ENCODE results near the gene FBLN1. TPM values are rescaled to one million over a fixed set of nuclear protein-coding genes. Genes with fewer than 3 reads are reported as not detected.

Gene FBLN1
- polyA plus RNA-seq, 1 donor from 2014 or later, result 3.4 TPM

DNA sequence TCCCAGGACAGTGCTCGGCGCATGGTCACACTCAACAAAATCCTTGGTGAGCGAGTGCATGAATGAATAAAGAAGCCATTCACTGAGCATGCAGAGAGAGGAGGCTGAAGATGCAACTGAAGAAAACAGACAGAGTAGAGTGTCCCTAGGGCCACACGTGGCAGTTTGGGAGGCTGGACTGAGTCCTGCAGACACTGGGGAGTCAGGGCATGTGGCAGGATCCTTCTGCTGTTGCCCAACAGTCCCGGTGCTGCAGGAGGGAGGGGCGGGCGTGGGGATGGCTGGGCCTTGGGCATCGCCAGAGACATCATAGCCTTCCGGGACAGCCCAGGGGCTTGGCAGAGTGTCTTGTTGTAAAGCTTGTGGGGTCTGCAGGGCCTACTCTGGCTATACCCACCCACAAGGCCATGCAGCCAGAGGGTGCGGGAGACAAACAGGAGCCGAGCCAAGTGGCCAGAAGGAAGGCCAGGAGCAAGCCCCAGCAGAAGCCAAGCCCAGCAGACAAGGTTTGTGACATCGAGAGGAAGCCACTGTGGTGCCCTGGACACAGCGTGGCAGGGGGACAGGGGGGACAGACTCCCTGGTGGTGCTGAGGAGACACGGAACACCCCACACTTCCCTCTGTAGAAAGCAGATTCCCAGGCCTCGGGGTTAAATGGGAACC lies 26.7 kb upstream of the FBLN1 start:
- H3K27ac ChIP-seq (ENCODE audit: low read length), result no peak overlapping the region

DNA sequence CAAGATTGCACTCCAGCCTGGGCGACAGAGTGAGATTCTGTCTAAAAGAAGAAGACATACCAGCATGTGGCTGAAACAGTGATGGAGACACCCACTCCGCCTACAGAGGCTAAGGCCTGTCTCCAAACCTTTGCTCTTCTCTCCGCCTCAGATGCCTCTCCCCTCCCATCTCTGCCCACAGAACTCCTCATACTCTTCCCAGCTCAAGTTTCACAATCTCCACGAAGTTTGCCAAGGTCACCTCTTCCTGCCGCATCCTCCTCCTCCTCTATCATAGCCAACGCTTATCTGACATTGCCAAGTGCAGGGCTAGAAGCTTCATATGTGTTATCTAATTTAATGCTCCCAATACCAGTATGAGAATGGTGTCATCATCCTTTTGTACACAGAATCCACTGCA lies 25.9 kb upstream of the FBLN1 start:
- Histone ChIP-seq H3K9ac (ENCODE audit: low read length) (no peak overlapping the region), H3K27ac (ENCODE audit: low read length) (no peak overlapping the region), H3K36me3 (ENCODE audit: insufficient read depth, low read length) (no peaks in the 10 kb centered on the region), H3K4me3 (ENCODE audit: low read length) (no peak overlapping the region), H3K79me2 (replicated peaks; ENCODE audit: insufficient read depth, low read length) (no peaks in the 10 kb centered on the region), H3F3A (ENCODE audit: insufficient read depth, low read length, poor library complexity, severe bottlenecking) (no peaks in the 10 kb centered on the region), H2AFZ (ENCODE audit: low read depth, low read length) (no peak overlapping the region), H4K20me1 (ENCODE audit: insufficient read depth) (no peaks in the 10 kb centered on the region), H3K27me3 (ENCODE audit: insufficient read depth, low read depth, low read length) (no peaks in the 10 kb centered on the region), H3K4me2 (ENCODE audit: low read length) (no peak overlapping the region), H3K9me2 (ENCODE audit: insufficient read depth, low read length) (no peaks in the 10 kb centered on the region), H3K9me3 (ENCODE audit: low read length) (no peaks in the 10 kb centered on the region)
- TF ChIP-seq EZH2 (IDR thresholded peaks at IDR 0.05; ENCODE audit: borderline replicate concordance, insufficient read depth, low read length, poor library complexity, severe bottlenecking) (no peak), POLR2AphosphoS5 (IDR thresholded peaks at IDR 0.05) (no peak), RAD21 (conservative IDR thresholded peaks at IDR 0.05) (no peak), SMC3 (conservative IDR thresholded peaks at IDR 0.05; ENCODE audit: poor library complexity) (no peak), MXI1 (conservative IDR thresholded peaks at IDR 0.05; ENCODE audit: poor library complexity, severe bottlenecking) (no peak)
- TF ChIP-seq, protein P1, sequence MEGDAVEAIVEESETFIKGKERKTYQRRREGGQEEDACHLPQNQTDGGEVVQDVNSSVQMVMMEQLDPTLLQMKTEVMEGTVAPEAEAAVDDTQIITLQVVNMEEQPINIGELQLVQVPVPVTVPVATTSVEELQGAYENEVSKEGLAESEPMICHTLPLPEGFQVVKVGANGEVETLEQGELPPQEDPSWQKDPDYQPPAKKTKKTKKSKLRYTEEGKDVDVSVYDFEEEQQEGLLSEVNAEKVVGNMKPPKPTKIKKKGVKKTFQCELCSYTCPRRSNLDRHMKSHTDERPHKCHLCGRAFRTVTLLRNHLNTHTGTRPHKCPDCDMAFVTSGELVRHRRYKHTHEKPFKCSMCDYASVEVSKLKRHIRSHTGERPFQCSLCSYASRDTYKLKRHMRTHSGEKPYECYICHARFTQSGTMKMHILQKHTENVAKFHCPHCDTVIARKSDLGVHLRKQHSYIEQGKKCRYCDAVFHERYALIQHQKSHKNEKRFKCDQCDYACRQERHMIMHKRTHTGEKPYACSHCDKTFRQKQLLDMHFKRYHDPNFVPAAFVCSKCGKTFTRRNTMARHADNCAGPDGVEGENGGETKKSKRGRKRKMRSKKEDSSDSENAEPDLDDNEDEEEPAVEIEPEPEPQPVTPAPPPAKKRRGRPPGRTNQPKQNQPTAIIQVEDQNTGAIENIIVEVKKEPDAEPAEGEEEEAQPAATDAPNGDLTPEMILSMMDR (IDR thresholded peaks at IDR 0.05; ENCODE audit: poor library complexity, severe bottlenecking), result no peak
- TF ChIP-seq, protein P2, sequence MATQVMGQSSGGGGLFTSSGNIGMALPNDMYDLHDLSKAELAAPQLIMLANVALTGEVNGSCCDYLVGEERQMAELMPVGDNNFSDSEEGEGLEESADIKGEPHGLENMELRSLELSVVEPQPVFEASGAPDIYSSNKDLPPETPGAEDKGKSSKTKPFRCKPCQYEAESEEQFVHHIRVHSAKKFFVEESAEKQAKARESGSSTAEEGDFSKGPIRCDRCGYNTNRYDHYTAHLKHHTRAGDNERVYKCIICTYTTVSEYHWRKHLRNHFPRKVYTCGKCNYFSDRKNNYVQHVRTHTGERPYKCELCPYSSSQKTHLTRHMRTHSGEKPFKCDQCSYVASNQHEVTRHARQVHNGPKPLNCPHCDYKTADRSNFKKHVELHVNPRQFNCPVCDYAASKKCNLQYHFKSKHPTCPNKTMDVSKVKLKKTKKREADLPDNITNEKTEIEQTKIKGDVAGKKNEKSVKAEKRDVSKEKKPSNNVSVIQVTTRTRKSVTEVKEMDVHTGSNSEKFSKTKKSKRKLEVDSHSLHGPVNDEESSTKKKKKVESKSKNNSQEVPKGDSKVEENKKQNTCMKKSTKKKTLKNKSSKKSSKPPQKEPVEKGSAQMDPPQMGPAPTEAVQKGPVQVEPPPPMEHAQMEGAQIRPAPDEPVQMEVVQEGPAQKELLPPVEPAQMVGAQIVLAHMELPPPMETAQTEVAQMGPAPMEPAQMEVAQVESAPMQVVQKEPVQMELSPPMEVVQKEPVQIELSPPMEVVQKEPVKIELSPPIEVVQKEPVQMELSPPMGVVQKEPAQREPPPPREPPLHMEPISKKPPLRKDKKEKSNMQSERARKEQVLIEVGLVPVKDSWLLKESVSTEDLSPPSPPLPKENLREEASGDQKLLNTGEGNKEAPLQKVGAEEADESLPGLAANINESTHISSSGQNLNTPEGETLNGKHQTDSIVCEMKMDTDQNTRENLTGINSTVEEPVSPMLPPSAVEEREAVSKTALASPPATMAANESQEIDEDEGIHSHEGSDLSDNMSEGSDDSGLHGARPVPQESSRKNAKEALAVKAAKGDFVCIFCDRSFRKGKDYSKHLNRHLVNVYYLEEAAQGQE (IDR thresholded peaks at IDR 0.05; ENCODE audit: borderline replicate concordance), result no peak

More for the DNA sequence above, 26.7 kb upstream of the FBLN1 start:
- no peak overlapping the region for H3K4me3 ChIP-seq (ENCODE audit: low read length)
- H4K20me1 ChIP-seq (ENCODE audit: insufficient read depth), result no peaks in the 10 kb centered on the region
- no peaks in the 10 kb centered on the region for H3K79me2 ChIP-seq (replicated peaks; ENCODE audit: insufficient read depth, low read length)
- TF ChIP-seq EZH2 (IDR thresholded peaks at IDR 0.05; ENCODE audit: borderline replicate concordance, insufficient read depth, low read length, poor library complexity, severe bottlenecking) (no peak), MXI1 (conservative IDR thresholded peaks at IDR 0.05; ENCODE audit: poor library complexity, severe bottlenecking) (no peak), EP300 (conservative IDR thresholded peaks at IDR 0.05; ENCODE audit: poor library complexity, severe bottlenecking) (no peak), TAF1 (IDR thresholded peaks at IDR 0.05; ENCODE audit: low read depth) (no peak), RAD21 (conservative IDR thresholded peaks at IDR 0.05) (no peak)
- TF ChIP-seq, protein P2 (IDR thresholded peaks at IDR 0.05; ENCODE audit: borderline replicate concordance), result no peak
- TF ChIP-seq, protein P1 (IDR thresholded peaks at IDR 0.05; ENCODE audit: poor library complexity, severe bottlenecking), result no peak
- no peak overlapping the region for H2AFZ ChIP-seq (ENCODE audit: low read depth, low read length)
- H3K9me3 ChIP-seq (ENCODE audit: low read length), result no peaks in the 10 kb centered on the region
- no peaks in the 10 kb centered on the region for H3F3A ChIP-seq (ENCODE audit: insufficient read depth, low read length, poor library complexity, severe bottlenecking)
- H3K36me3 ChIP-seq (ENCODE audit: insufficient read depth, low read length), result no peaks in the 10 kb centered on the region
- H3K27me3 ChIP-seq (ENCODE audit: insufficient read depth, low read depth, low read length), result no peaks in the 10 kb centered on the region
- no peaks in the 10 kb centered on the region for H3K9me2 ChIP-seq (ENCODE audit: insufficient read depth, low read length)
- H3K9ac ChIP-seq (ENCODE audit: low read length), result no peak overlapping the region
- H3K4me2 ChIP-seq (ENCODE audit: low read length), result no peak overlapping the region

All from neural cell (in vitro differentiated cells).